HG03469 (cell line): ENCODE results near the gene AK2.
"Not testable (repeated sequence)": the region's sequence is repeated elsewhere in the genome, so short reads cannot be mapped to it uniquely, and the experiment has no call there.

Source experiments
- ATAC-seq: cut with Tn5 transposase; IDR thresholded peaks from one replicate; pipeline ENCODE4 v1.9.1; 2021; ENCODE audit warnings: mild to moderate bottlenecking, moderate library complexity, moderate number of reproducible peaks; ENCODE audit not compliant: unreplicated experiment

Gene AK2

GRCh38 chr1:33025180-33025569 is 11.5 kb downstream of the AK2 start:
- ATAC-seq: no peak

GRCh38 chr1:33024430-33025179 is 12.1 kb downstream of the AK2 start:
- not testable (repeated sequence) for ATAC-seq

- ATAC-seq: no peak
Measured at GRCh38 chr1:33022650-33023200, 14.0 kb downstream of the AK2 start.

GRCh38 chr1:33021567-33022431 is 14.9 kb downstream of the AK2 start:
- no peak for ATAC-seq

- no peak for ATAC-seq
Measured at GRCh38 chr1:33018112-33018511, 18.6 kb downstream of the AK2 start.

- no peak for ATAC-seq
Measured at GRCh38 chr1:33017175-33017574, 19.5 kb downstream of the AK2 start.

- no peak for ATAC-seq
Measured at GRCh38 chr1:33015216-33015615, 21.5 kb downstream of the AK2 start.

- ATAC-seq: no peak
Measured at GRCh38 chr1:33014464-33015163, 22.1 kb downstream of the AK2 start.

GRCh38 chr1:33013791-33014190 is 22.9 kb downstream of the AK2 start:
- ATAC-seq: no peak

GRCh38 chr1:33012165-33012564 is 24.5 kb downstream of the AK2 start:
- ATAC-seq: no peak

GRCh38 chr1:33010932-33011731 is 25.6 kb downstream of the AK2 start:
- no peak for ATAC-seq

- ATAC-seq: no peak
Measured at GRCh38 chr1:33009561-33009960, 27.1 kb downstream of the AK2 start.

- ATAC-seq: no peak
Measured at GRCh38 chr1:33008051-33008914, 28.4 kb downstream of the AK2 start.

- no peak for ATAC-seq
Measured at GRCh38 chr1:33007190-33008050, 29.3 kb downstream of the AK2 start.

GRCh38 chr1:33005838-33006421 is 30.8 kb downstream of the AK2 start:
- no peak for ATAC-seq

- no peak for ATAC-seq
Measured at GRCh38 chr1:33005117-33005837, 31.4 kb downstream of the AK2 start.

- no peak for ATAC-seq
Measured at GRCh38 chr1:33004613-33005012, 32.1 kb downstream of the AK2 start.
